GM18870 (cell line): Measurements from ENCODE around the gene CTSG.
"Not testable (repeated sequence)": the region's sequence is repeated elsewhere in the genome, so short reads cannot be mapped to it uniquely, and the experiment has no call there.

Source experiments
- ATAC-seq: cut with Tn5 transposase; IDR thresholded peaks from one replicate; pipeline ENCODE4 v1.9.1; 2021; ENCODE audit warnings: moderate library complexity; ENCODE audit not compliant: unreplicated experiment

CTSG gene

GRCh38 chr14:24576182-24576581, at the start of gene CTSG:
TSS of gene CTSG (minus strand) at chr14:24576250. CDS start at chr14:24576223, 27 bp downstream.
- no peak for ATAC-seq

DNA sequence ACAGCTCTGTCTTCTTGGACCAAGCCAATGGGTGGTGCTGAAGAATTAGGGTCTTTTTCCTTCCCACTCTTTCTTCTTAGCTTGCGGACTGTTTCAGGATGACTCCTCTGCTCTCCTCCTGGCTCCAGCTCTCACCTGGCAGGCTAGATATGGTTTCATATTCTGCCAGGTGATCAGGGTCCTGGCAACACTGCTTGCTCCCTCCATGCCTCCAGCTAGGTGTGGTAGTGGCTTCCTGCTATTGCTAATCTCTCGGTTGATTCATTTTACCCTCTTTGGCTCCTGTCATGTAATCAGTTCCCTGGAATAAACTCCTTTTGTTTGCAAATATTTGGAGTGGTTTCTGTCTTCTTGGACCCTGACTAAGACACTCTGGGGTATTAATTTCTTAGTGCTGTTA, 37.7 kb upstream of the CTSG start:
- ATAC-seq: no peak

- no peak for ATAC-seq
These were observed 37.2 kb upstream of the CTSG start for GRCh38 chr14:24613241-24613640.

DNA sequence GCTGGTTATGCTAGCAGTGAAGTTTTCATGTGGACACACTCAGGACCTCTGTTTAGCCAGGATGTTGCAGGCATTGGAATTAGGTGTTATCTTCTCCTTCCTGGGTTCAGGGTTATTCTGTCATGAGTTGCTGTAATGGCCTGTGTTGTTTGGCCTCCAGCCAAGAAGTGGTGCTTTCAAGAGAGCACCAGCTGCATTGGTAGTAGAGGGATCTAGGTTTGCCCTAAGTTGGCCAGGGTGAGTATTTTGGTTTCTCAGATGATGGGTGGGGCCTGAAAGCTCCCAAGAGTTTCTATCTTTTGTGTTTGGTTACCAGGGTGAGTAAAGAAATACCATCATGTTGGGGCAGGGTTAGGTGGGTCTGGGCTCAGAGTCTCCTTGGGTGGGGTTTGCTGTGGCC, 36.1 kb upstream of the CTSG start:
- no peak for ATAC-seq

- ATAC-seq: no peak
These were observed 33.8 kb upstream of the CTSG start, which contains the start of gene GZMH for GRCh38 chr14:24609655-24610344. TSS of gene GZMH (minus strand) at chr14:24609685. CDS start at chr14:24609613, 72 bp downstream.

DNA sequence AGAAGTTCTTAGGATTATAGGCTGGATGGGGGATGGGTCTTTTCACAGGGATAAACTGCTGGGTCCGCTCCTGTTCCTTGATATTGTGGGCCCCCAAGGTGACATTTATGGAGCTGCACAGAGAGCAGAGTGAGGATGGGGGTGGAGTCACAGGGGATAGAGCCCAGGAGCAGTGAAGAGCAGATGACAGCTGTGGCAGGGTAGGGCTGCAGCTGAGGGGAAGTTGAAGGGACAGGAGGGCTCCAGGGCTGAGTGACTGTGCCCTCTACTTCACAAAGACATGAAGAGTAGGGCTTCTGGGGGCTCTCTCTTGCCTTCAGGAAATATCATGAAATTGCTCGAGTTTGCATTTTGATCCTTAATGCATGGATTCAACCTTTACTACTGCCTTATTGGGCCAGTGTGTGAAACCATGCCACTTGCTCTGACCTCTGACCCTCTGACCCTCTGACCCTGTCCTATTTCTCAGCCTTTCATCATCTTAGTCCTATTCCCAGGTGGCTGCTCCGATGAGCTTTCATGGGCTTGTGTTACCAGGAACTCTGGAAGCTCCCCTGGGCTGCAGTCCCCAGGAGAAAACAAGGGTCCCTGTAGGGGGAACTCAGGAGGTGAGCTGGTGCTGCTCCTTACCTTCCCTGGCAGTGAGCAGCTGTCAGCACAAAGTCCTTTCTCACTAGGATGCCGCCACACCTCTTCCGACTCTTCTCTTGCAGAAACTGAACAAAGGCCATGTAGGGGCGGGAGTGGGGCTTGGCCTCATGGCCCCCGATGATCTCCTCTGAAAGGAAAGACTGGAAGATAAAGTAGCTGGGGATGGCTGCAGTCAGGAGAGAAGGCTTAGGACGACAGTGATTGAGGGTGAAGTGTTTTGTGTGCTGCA, 31.8 kb upstream of the CTSG start:
- ATAC-seq: no peak

DNA sequence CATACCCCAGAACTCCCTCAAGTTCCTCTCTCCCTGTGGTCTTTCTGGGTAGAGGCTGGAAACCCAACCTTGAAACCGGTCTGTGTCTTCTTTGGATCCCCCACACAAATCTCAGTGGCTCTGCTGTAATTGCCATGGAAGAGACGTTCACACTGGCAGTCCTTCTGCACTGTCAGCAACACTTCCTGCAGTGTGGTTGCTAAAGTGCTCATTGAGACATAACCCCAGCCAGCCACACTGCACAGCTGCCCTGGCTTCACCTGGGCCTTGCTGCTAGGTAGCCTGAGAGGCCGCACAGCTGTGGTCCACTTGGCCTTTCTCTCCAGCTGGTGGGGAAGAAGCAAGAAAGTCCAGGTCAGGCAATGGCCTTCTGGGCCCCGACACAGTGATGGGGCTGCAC, 31.0 kb upstream of the CTSG start:
- ATAC-seq: no peak

DNA sequence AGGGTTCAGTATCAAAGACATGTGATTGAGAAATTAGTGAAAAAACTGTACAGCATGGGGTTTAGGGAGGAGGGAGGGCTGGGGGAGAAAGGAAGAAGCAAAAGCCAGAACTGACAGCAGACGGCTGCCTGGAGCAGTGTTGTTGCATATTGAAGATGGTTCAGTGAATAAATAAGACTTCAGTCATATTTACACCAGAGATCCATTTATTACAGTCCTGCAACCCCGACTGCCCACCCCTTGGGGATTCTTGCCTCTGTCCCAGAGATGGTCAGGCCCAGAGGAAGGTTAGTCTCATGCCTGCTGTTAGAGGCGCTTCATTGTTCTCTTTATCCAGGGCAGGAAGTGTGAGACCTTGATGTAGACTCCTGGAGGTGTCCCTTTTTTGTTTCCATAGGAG, 30.2 kb upstream of the CTSG start:
- ATAC-seq: no peak

GRCh38 chr14:24605435-24606190, 29.6 kb upstream of the CTSG start:
- ATAC-seq: peak; percentile 59

GRCh38 chr14:24597403-24597802, 21.4 kb upstream of the CTSG start:
- ATAC-seq: no peak

DNA sequence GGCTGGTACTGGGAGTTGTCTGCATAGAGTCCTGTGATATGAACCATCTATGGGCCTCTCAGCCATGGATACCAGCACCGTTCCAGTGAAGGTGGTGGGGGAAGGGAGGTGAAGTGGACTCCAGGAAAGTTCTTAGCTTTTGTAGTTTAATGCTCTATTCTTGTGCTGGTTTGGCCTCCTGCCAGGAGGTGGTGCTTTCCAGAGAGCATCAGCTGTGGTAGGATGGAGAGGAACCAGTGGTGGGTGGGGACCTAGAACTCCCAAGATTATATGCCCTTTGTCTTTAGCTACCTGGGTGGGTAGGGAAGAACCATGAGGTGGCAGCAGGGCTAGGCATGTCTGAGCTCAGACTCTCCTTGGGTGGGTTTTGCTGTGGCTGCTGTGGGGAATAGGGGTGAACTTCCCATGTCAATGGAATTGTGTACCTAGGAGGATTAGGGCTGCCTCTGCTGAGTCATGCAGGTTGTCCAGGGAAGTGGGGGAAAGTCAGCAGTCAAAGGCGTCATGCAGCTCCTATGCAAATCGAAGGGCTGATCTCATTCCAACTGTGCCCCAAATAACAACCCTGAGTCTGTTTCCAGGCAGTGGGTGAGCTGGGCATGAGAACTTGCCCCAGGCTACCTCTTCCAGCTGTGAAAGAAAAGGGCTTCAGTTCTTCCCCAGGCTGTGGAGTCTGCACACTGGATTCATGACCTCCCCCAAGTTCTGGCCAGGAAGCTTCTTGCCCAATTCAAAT, 19.2 kb upstream of the CTSG start:
- no peak for ATAC-seq

DNA sequence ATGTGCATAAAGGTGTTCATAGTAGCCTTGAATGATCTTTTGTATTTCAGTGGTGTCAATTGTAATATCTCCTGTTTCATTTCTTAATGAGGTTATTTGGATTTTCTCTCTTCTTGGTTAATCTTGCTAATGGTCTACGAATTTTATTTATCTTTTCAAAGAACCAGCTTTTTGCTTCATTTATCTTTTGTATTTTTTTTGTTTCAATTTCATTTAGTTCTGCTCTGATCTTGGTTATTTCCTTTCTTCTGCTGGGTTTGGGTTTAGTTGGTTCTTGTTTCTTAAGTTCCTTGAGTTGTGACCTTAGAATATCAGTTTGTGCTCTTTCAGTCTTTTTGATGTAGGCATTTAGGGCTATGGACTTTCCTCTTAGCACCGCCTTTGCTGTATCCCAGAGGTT, 15.0 kb upstream of the CTSG start:
- not testable (repeated sequence) for ATAC-seq

- ATAC-seq: not testable (repeated sequence)
These were observed 8.4 kb upstream of the CTSG start for GRCh38 chr14:24584402-24584801.

- ATAC-seq: no peak
These were observed 2.5 kb upstream of the CTSG start for GRCh38 chr14:24578558-24578957.

GRCh38 chr14:24576771-24577170, 721 bp upstream of the CTSG start:
- no peak for ATAC-seq

GRCh38 chr14:24574206-24574774, 1.8 kb downstream of the CTSG start:
- ATAC-seq: no peak

DNA sequence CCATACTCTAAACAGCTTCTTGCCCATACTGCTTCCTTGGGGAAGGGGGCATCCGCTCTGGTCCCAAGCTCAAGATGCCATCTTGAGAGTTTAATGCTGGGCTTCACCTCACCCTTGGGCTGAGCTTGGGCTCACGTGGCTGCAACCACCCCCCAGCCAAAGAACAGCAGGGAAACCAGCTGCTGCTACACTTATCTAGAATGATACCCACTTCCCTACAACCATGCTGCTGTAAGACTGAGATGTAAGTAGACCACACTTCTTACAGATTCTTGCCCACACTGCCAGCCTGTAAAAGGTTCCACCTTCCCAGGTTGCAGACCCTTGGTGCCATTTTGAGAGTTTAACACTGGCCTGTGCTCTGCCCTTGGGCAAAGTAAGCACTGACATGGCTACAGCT, 9.7 kb downstream of the CTSG start:
- no peak for ATAC-seq

DNA sequence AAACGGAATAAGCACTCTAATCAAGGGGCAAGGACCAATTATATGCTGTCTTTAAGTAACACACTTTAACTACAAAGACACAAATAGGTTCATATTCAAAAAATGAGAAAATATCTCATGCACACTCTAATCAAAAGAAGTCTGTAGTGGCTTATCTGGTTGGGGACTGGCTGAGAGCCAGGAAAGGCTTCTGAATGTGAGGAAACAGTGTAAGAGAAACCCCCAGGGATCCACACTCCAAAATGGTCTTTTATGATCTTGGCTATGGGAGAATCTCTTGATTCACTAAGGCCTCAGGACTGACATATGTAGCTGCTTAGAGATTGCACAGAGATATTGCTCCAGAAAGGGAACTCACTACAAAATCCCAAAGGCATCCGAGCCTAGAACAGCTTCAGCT, 10.3 kb downstream of the CTSG start:
- no peak for ATAC-seq

GRCh38 chr14:24563505-24563904, 12.5 kb downstream of the CTSG start:
- no peak for ATAC-seq

DNA sequence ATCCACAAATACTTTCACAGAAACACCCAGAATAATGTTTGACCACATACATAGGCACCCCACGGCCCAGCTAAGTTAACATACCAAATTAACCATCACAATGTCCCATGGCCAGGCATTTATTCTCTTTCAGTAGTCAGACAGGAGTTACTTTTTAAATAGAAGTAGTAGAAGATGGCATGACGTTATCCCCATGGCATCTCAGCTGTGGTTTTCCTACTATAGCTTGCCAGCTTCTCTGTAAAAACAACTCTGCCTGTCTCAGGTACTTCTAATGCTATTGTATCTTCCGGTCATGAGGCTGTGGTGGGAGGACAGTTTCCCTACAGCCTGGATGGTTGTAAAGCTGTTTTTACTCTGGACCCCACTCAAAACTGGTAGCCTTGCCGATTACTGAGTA, 19.3 kb downstream of the CTSG start:
- no peak for ATAC-seq
